Activated CD8-positive, alpha-beta memory T cell treated with anti-CD3 and anti-CD28 coated beads, Interleukin-2, amount 10 ng/mL, durations not matched to agents 7 days and 5 days (primary cell): ENCODE measurements around the gene MATK. TPM values are rescaled to one million over a fixed set of nuclear protein-coding genes. Genes with fewer than 3 reads are reported as not detected.

Experiments used
- ATAC-seq: fragments of 150-1000 bp; cut with Tn5 transposase; one replicate; pipeline ENCODE4 v1.10.0; 2021; ENCODE audit warnings: moderate library complexity
- CTCF ChIA-PET: fragments of 350-600 bp; sonication (Branson Sonifier 250); formaldehyde crosslinking; loops from one replicate; lab custom pipeline; 2021; ENCODE audit warnings: antibody characterized with exemption; lab: Charles Lee
- DNase-seq: peaks from one replicate; pipeline ENCODE4 v3.0.0-alpha.2; 2020
- H3K27ac Mint-ChIP-seq: one replicate; pipeline ENCODE4 v1.8.0; 2021; ENCODE audit warnings: mild to moderate bottlenecking, mixed read lengths
- H3K27me3 Mint-ChIP-seq: one replicate; pipeline ENCODE4 v1.8.0; 2021; ENCODE audit warnings: mixed read lengths
- H3K36me3 Mint-ChIP-seq: one replicate; pipeline ENCODE4 v1.8.0; 2021; ENCODE audit warnings: mild to moderate bottlenecking, mixed read lengths
- H3K4me1 Mint-ChIP-seq: one replicate; pipeline ENCODE4 v1.8.0; 2021; ENCODE audit warnings: mixed read lengths
- H3K4me3 Mint-ChIP-seq: one replicate; pipeline ENCODE4 v1.8.0; 2021; ENCODE audit warnings: mild to moderate bottlenecking, moderate library complexity, mixed read lengths
- H3K9me3 Mint-ChIP-seq: one replicate; pipeline ENCODE4 v1.8.0; 2022; ENCODE audit warnings: low read depth, mixed read lengths
- total RNA-seq, 2 experiments: library from RNA; stranded (reverse); gene quantifications; one replicate each; pipeline ENCODE4 v1.2.3, GENCODE V29; 2021

MATK gene
- total RNA-seq, 2 experiments from 2014 or later, result 26.8 to 30.8 TPM

GRCh38 chr19:3740431-3740830 lies 45.8 kb downstream of the MATK start:
- DNase-seq, result no peak
- Mint-ChIP-seq H3K4me3 (no peak overlapping the region), H3K27me3 (no peaks in the 10 kb centered on the region), H3K9me3 (no peaks in the 10 kb centered on the region), H3K27ac (no peak overlapping the region), H3K4me1 (peaks cover 15% of the 10 kb centered on the region), H3K36me3 (no peaks in the 10 kb centered on the region)
- CTCF ChIA-PET, result no interaction called here
- ATAC-seq, result no peak

- no peaks in the 10 kb centered on the region for H3K9me3 Mint-ChIP-seq
- no peaks in the 10 kb centered on the region for H3K27me3 Mint-ChIP-seq
- H3K4me3 Mint-ChIP-seq, result no peak overlapping the region
- DNase-seq, result no peak
- CTCF ChIA-PET, result interaction anchor here (0.8 to 1.5 kb wide), 3 partner anchors 24 to 111 kb away, joined by 3 to 4 read pairs (median 3); partner anchors contain the start of gene MRPL54
- peak; percentile 27 for ATAC-seq
- H3K36me3 Mint-ChIP-seq, result no peaks in the 10 kb centered on the region
- H3K4me1 Mint-ChIP-seq, result peaks cover 15% of the 10 kb centered on the region
- H3K27ac Mint-ChIP-seq, result peak overlapping the region; percentile 79
Measured at GRCh38 chr19:3738477-3739220, 47.5 kb downstream of the MATK start.

GRCh38 chr19:3737487-3738205 lies 48.5 kb downstream of the MATK start:
- Mint-ChIP-seq H3K4me3 (no peak overlapping the region), H3K4me1 (peaks cover 15% of the 10 kb centered on the region), H3K27ac (no peak overlapping the region), H3K9me3 (no peaks in the 10 kb centered on the region), H3K36me3 (no peaks in the 10 kb centered on the region), H3K27me3 (no peaks in the 10 kb centered on the region)
- no peak for ATAC-seq
- DNase-seq, result no peak
- CTCF ChIA-PET, result interaction anchor here (0.8 to 1.0 kb wide), 2 partner anchors 85 to 112 kb away, joined by 3 read pairs; no protein-coding TSS in a partner anchor

GRCh38 chr19:3736106-3736724 lies 50.0 kb downstream of the MATK start:
- Mint-ChIP-seq H3K9me3 (no peaks in the 10 kb centered on the region), H3K4me1 (peaks cover 15% of the 10 kb centered on the region), H3K4me3 (no peak overlapping the region), H3K36me3 (no peaks in the 10 kb centered on the region), H3K27me3 (no peaks in the 10 kb centered on the region), H3K27ac (no peak overlapping the region)
- CTCF ChIA-PET, result no interaction called here
- DNase-seq (no peak), ATAC-seq (no peak)

- no peak for ATAC-seq
- peaks cover 9% of the 10 kb centered on the region for H3K4me1 Mint-ChIP-seq
- H3K36me3 Mint-ChIP-seq, result no peaks in the 10 kb centered on the region
- no peaks in the 10 kb centered on the region for H3K27me3 Mint-ChIP-seq
- H3K4me3 Mint-ChIP-seq, result no peak overlapping the region
- no peak overlapping the region for H3K27ac Mint-ChIP-seq
- H3K9me3 Mint-ChIP-seq, result no peaks in the 10 kb centered on the region
- DNase-seq, result no peak
- CTCF ChIA-PET, result interaction anchor here (1.7 kb wide), 1 partner anchor 16 kb away, joined by 3 read pairs; no protein-coding TSS in a partner anchor
Measured at GRCh38 chr19:3734310-3734600, 51.9 kb downstream of the MATK start.

- no peaks in the 10 kb centered on the region for H3K9me3 Mint-ChIP-seq
- H3K27me3 Mint-ChIP-seq, result no peaks in the 10 kb centered on the region
- H3K27ac Mint-ChIP-seq, result no peak overlapping the region
Measured at GRCh38 chr19:3733549-3734309, 52.5 kb downstream of the MATK start.

GRCh38 chr19:3732108-3732507 lies 54.1 kb downstream of the MATK start:
- no peak for ATAC-seq
- H3K9me3 Mint-ChIP-seq, result no peaks in the 10 kb centered on the region
- H3K27ac Mint-ChIP-seq, result no peak overlapping the region
- no peak overlapping the region for H3K4me3 Mint-ChIP-seq
- no peak for DNase-seq
- CTCF ChIA-PET, result interaction anchor here (0.8 kb wide), 1 partner anchor 16 kb away, joined by 3 read pairs; no protein-coding TSS in a partner anchor
- no peaks in the 10 kb centered on the region for H3K4me1 Mint-ChIP-seq
- H3K36me3 Mint-ChIP-seq, result no peaks in the 10 kb centered on the region
- H3K27me3 Mint-ChIP-seq, result no peaks in the 10 kb centered on the region

More at GRCh38 chr19:3733549-3734309, 52.5 kb downstream of the MATK start:
- no peak for DNase-seq
- no peak for ATAC-seq
- CTCF ChIA-PET, result interaction anchor here (1.7 kb wide), 1 partner anchor 16 kb away, joined by 3 read pairs; no protein-coding TSS in a partner anchor
- peaks cover 5% of the 10 kb centered on the region for H3K4me1 Mint-ChIP-seq
- H3K4me3 Mint-ChIP-seq, result no peak overlapping the region
- H3K36me3 Mint-ChIP-seq, result no peaks in the 10 kb centered on the region

- H3K4me1 Mint-ChIP-seq, result no peaks in the 10 kb centered on the region
Measured at GRCh38 chr19:3730457-3730958, 55.7 kb downstream of the MATK start.

More at GRCh38 chr19:3730457-3730958, 55.7 kb downstream of the MATK start:
- H3K36me3 Mint-ChIP-seq, result no peaks in the 10 kb centered on the region
- H3K4me3 Mint-ChIP-seq, result no peak overlapping the region
- H3K27me3 Mint-ChIP-seq, result no peaks in the 10 kb centered on the region
- CTCF ChIA-PET, result interaction anchor here (1.1 kb wide), 1 partner anchor 58 kb away, joined by 3 read pairs; no protein-coding TSS in a partner anchor
- H3K27ac Mint-ChIP-seq, result no peak overlapping the region
- no peak for DNase-seq
- H3K9me3 Mint-ChIP-seq, result no peaks in the 10 kb centered on the region
- ATAC-seq, result no peak

Other genes starting within 250 kb of the MATK start
- gene TEKTIP1, start 247.2 kb downstream of the MATK start, total RNA-seq, result 1 to 10 TPM; 5.7 to 7.2 TPM
- 10 to 100 TPM; 54.8 to 71.4 TPM for gene MFSD12, start 228.8 kb downstream of the MATK start, total RNA-seq
- 10 to 100 TPM; 50.7 to 51.7 TPM for gene HMG20B, start 213.4 kb downstream of the MATK start, total RNA-seq
- under 1 TPM; 0.15 to 0.23 TPM for gene GIPC3, start 200.9 kb downstream of the MATK start, total RNA-seq
- under 1 TPM; 0.26 to 0.54 TPM for gene TBXA2R, start 179.5 kb downstream of the MATK start, total RNA-seq
- 10 to 100 TPM; 33.4 to 33.7 TPM for gene CACTIN, start 159.6 kb downstream of the MATK start, total RNA-seq
- 10 to 100 TPM; 23.9 to 37.7 TPM for gene PIP5K1C, start 85.9 kb downstream of the MATK start, total RNA-seq
- gene TJP3, start 78.0 kb downstream of the MATK start, total RNA-seq, result 1 to 10 TPM; 1.0 to 1.3 TPM
- 10 to 100 TPM; 50.3 to 65.5 TPM for gene APBA3, start 24.7 kb downstream of the MATK start, total RNA-seq
- 10 to 100 TPM; 74.0 to 89.8 TPM for gene MRPL54, start 23.7 kb downstream of the MATK start, total RNA-seq
- gene RAX2, start 14.2 kb downstream of the MATK start, total RNA-seq, result not detected
- gene ZFR2, start 82.7 kb upstream of the MATK start, total RNA-seq, result under 1 TPM; 0.26 TPM
- not detected for gene ATCAY, start 94.3 kb upstream of the MATK start, total RNA-seq
- not detected for gene NMRK2, start 146.7 kb upstream of the MATK start, total RNA-seq
- gene DAPK3, start 184.7 kb upstream of the MATK start, total RNA-seq, result 10 to 100 TPM; 49.3 to 53.0 TPM
- gene EEF2, start 199.1 kb upstream of the MATK start, total RNA-seq, result 1,000 to 10,000 TPM; 1,382 to 1,952 TPM
- gene PIAS4, start 221.4 kb upstream of the MATK start, total RNA-seq, result 10 to 100 TPM; 34.0 to 39.4 TPM